Stomach (tissue), 4 donors: ENCODE measurements around the gene ZFYVE1.

Source experiments
- CTCF ChIP-seq, 7 experiments: fragments of 450-650 bp in 4 of 7; fragments of 200-600 bp in 3 of 7; sonication (generic) in 3 of 7; IDR thresholded peaks; one replicate each; pipeline ENCODE4 v1.5.1; 2016 to 2019; ENCODE audit warnings: antibody characterized with exemption in 7 of 7, control low read depth in 2 of 7, mild to moderate bottlenecking in 1 of 7
- EP300 ChIP-seq: sonication (generic); formaldehyde crosslinking; IDR thresholded peaks from one replicate; pipeline ENCODE4 v1.6.1; 2017; ENCODE audit warnings: antibody characterized with exemption
- POLR2A ChIP-seq, 4 donors: fragments of 450-650 bp; IDR thresholded peaks; one replicate each; pipeline ENCODE4 v1.6.1; 2016; ENCODE audit warnings: antibody characterized with exemption in 4 of 4, control low read depth in 2 of 4, mild to moderate bottlenecking in 1 of 4, moderate library complexity in 1 of 4

GRCh38 chr14:72980863-72981262 lies 46.0 kb downstream of the ZFYVE1 start:
- no peak for TF ChIP-seq CTCF (IDR thresholded peaks at IDR 0.05)
- TF ChIP-seq POLR2A (IDR thresholded peaks at IDR 0.05): no peak
- no peak for TF ChIP-seq EP300
